ENCODE data around the gene DNAH1. TPM values are rescaled to one million over a fixed set of nuclear protein-coding genes. Genes with fewer than 3 reads are reported as not detected.

DNAH1 gene
- total RNA-seq, 1 experiment from 2014 or later, result 5.5 TPM

- H3K4me3 ChIP-seq (replicated peaks in 1 of 2; ENCODE audit: low read depth in 1 of 2, low read length in 2 of 2), result no peak overlapping the region
- BruUV-seq (replicated peaks), result no TSS peak
- POLR2A ChIA-PET, result no interaction called here
Observed at GRCh38 chr3:52326976-52327375, 10.9 kb downstream of the DNAH1 start.

GRCh38 chr3:52327486-52328290, 11.6 kb downstream of the DNAH1 start:
- Histone ChIP-seq H3K79me2 (ENCODE audit: insufficient read depth, low read length) (no peaks in the 10 kb centered on the region), H3K27me3 (ENCODE audit: insufficient read depth, low read length) (no peaks in the 10 kb centered on the region), H4K20me1 (ENCODE audit: insufficient read depth) (no peaks in the 10 kb centered on the region), H3K4me1 (ENCODE audit: control insufficient read depth in 1 of 2, insufficient read depth in 2 of 2, low read length in 2 of 2) (no peaks in the 10 kb centered on the region; a peak in 1 of 4 replicates), H3K9me2 (ENCODE audit: insufficient read depth) (no peaks in the 10 kb centered on the region), H3K27ac (ENCODE audit: low read depth, low read length) (no peak overlapping the region), H3K9me3 (ENCODE audit: control insufficient read depth in 1 of 2, insufficient read depth in 1 of 2, low read depth in 1 of 2, low read length in 2 of 2) (no peaks in the 10 kb centered on the region), H2AFZ (ENCODE audit: low read depth, low read length, poor library complexity, severe bottlenecking) (no peak overlapping the region), H3K4me2 (ENCODE audit: low read length) (no peak overlapping the region), H3K4me3 (replicated peaks in 1 of 2; ENCODE audit: low read depth in 1 of 2, low read length in 2 of 2) (no peak overlapping the region), H3K36me3 (ENCODE audit: control insufficient read depth in 1 of 2, insufficient read depth in 2 of 2, low read length in 2 of 2) (no peaks in the 10 kb centered on the region), H3K9ac (ENCODE audit: low read length) (no peak overlapping the region)
- RAD21 ChIA-PET (ENCODE audit: low non-redundant PET in 1 of 2, low total read pairs in 2 of 2, uncharacterized antibody in 2 of 2, unreplicated experiment in 2 of 2), result no interaction called here
- ATAC-seq (no peak), DNase-seq (ENCODE audit: low read depth, low spot score) (no peak)
- intact Hi-C loops (cut with micrococcal nuclease), result no loop called here
- CTCF ChIA-PET, result no interaction called here
- BruUV-seq (replicated peaks), result no TSS peak
- POLR2A ChIA-PET, result no interaction called here
- no peak for TF ChIP-seq SP1 (IDR thresholded peaks at IDR 0.05; ENCODE audit: low read depth)
- TF ChIP-seq ZFX (IDR thresholded peaks at IDR 0.05), result no peak
- TF ChIP-seq JUND (IDR thresholded peaks at IDR 0.05), result no peak
- TF ChIP-seq CBX3 (IDR thresholded peaks at IDR 0.05; ENCODE audit: low read depth), result no peak
- TF ChIP-seq EGR1 (IDR thresholded peaks at IDR 0.05; ENCODE audit: low read depth), result no peak
- TF ChIP-seq CEBPB (IDR thresholded peaks at IDR 0.05; ENCODE audit: low read depth), result no peak
- no peak for TF ChIP-seq REST (IDR thresholded peaks at IDR 0.05; ENCODE audit: low read depth)
- no peak for TF ChIP-seq SIN3A (IDR thresholded peaks at IDR 0.05; ENCODE audit: low read depth)
- TF ChIP-seq ELF1 (IDR thresholded peaks at IDR 0.05; ENCODE audit: borderline replicate concordance, low read depth), result no peak
- TF ChIP-seq FOSL1 (IDR thresholded peaks at IDR 0.05; ENCODE audit: low read depth), result no peak
- TF ChIP-seq POLR2A (IDR thresholded peaks at IDR 0.05; ENCODE audit: borderline replicate concordance, extremely low read depth, insufficient read depth, insufficient read length), result no peak
- no peak for TF ChIP-seq SRF (IDR thresholded peaks at IDR 0.05; ENCODE audit: low read depth)
- TF ChIP-seq RAD21 (IDR thresholded peaks at IDR 0.05; ENCODE audit: low read depth), result no peak
- TF ChIP-seq MAX (IDR thresholded peaks at IDR 0.05), result no peak
- TF ChIP-seq TCF7L2 (IDR thresholded peaks at IDR 0.05; ENCODE audit: borderline replicate concordance, extremely low read depth, insufficient read depth, insufficient read length), result no peak
- no peak for TF ChIP-seq ATF3 (IDR thresholded peaks at IDR 0.05)

More at GRCh38 chr3:52326976-52327375, 10.9 kb downstream of the DNAH1 start:
- Histone ChIP-seq H3K27me3 (ENCODE audit: insufficient read depth, low read length) (no peaks in the 10 kb centered on the region), H3K79me2 (ENCODE audit: insufficient read depth, low read length) (no peaks in the 10 kb centered on the region), H3K9me2 (ENCODE audit: insufficient read depth) (no peaks in the 10 kb centered on the region), H3K36me3 (ENCODE audit: control insufficient read depth in 1 of 2, insufficient read depth in 2 of 2, low read length in 2 of 2) (no peaks in the 10 kb centered on the region), H3K9ac (ENCODE audit: low read length) (no peak overlapping the region), H4K20me1 (ENCODE audit: insufficient read depth) (no peaks in the 10 kb centered on the region), H3K4me1 (ENCODE audit: control insufficient read depth in 1 of 2, insufficient read depth in 2 of 2, low read length in 2 of 2) (no peaks in the 10 kb centered on the region; a peak in 1 of 4 replicates), H2AFZ (ENCODE audit: low read depth, low read length, poor library complexity, severe bottlenecking) (no peak overlapping the region), H3K9me3 (ENCODE audit: control insufficient read depth in 1 of 2, insufficient read depth in 1 of 2, low read depth in 1 of 2, low read length in 2 of 2) (no peaks in the 10 kb centered on the region), H3K4me2 (ENCODE audit: low read length) (no peak overlapping the region), H3K27ac (ENCODE audit: low read depth, low read length) (no peak overlapping the region)
- RAD21 ChIA-PET (ENCODE audit: low non-redundant PET in 1 of 2, low total read pairs in 2 of 2, uncharacterized antibody in 2 of 2, unreplicated experiment in 2 of 2), result no interaction called here
- TF ChIP-seq POLR2AphosphoS5 (IDR thresholded peaks at IDR 0.05; ENCODE audit: low read depth, low read length) (no peak), ZNF274 (IDR thresholded peaks at IDR 0.05; ENCODE audit: low read depth, low read length) (no peak), EZH2 (IDR thresholded peaks at IDR 0.05) (no peak)
- DNase-seq (ENCODE audit: low read depth, low spot score) (no peak), ATAC-seq (no peak)
- CTCF ChIA-PET, result no interaction called here
- intact Hi-C loops (cut with micrococcal nuclease), result no loop called here
